Right lobe of liver (tissue), 6 donors: ENCODE data around the gene PEX16. TPM values are rescaled to one million over a fixed set of nuclear protein-coding genes. Genes with fewer than 3 reads are reported as not detected.

Experiments used
- ATAC-seq, 4 donors: fragments of 200-7000 bp; cut with Tn5 transposase; one replicate each; pipeline ENCODE4 v1.9.1; 2020; ENCODE audit warnings: mild to moderate bottlenecking in 4 of 4, moderate library complexity in 4 of 4
- DNase-seq, 3 donors: peaks; one replicate each; pipeline ENCODE4 v3.0.0-alpha.2; 2020
- H3K27ac ChIP-seq, 3 donors: fragments of 200-600 bp; one replicate each; pipeline ENCODE4 v1.8.0; 2022
- H3K27me3 ChIP-seq, 2 donors: fragments of 200-600 bp; one replicate each; pipeline ENCODE4 v1.8.0; 2022
- H3K36me3 ChIP-seq, 4 donors: fragments of 200-600 bp; sonication (generic) in 1 of 4; one replicate each; pipeline versions ENCODE4 v1.5.1 to v1.8.0; 2017 to 2022; ENCODE audit warnings: control low read depth in 1 of 4
- H3K4me1 ChIP-seq, 4 donors: fragments of 200-600 bp; sonication (generic) in 1 of 4; one replicate each; pipeline versions ENCODE4 v1.5.1 to v1.8.0; 2017 to 2022; ENCODE audit warnings: control low read depth in 1 of 4
- H3K4me3 ChIP-seq, 3 donors: fragments of 200-600 bp; one replicate each; pipeline ENCODE4 v1.8.0; 2022
- H3K9me3 ChIP-seq, 4 donors: fragments of 200-600 bp; sonication (generic) in 1 of 4; one replicate each; pipeline versions ENCODE4 v1.5.1 to v1.8.0; 2017 to 2022; ENCODE audit warnings: control low read depth in 1 of 4
- CTCF ChIP-seq, 4 donors: fragments of 200-600 bp in 3 of 4; fragments of 450-650 bp in 1 of 4; IDR thresholded peaks; one replicate each; pipeline versions ENCODE4 v1.5.1 to v1.8.0; 2016 to 2022; ENCODE audit warnings: antibody characterized with exemption in 4 of 4, mild to moderate bottlenecking in 2 of 4
- POLR2A ChIP-seq: fragments of 450-650 bp; IDR thresholded peaks from one replicate; pipeline ENCODE4 v1.6.1; 2017; ENCODE audit warnings: antibody characterized with exemption, mild to moderate bottlenecking
- WGBS: methylation state at CpG from one replicate; pipeline ENCODE4 v1.1.6; 2018; ENCODE audit warnings: low coverage, low lambda C conversion rate; ENCODE audit not compliant: insufficient coverage; ENCODE audit errors: missing lambda C conversion rate; 5-methylcytosine and 5-hydroxymethylcytosine counted together
- intact Hi-C, 2 donors: fragments of 100-400 bp; cut with DNase I; formaldehyde crosslinking; loops; one replicate each; pipeline versions ENCODE4 v1.11.2 to v1.14.1; 2022
- total RNA-seq, 6 experiments: library from RNA; depleted of rRNA in 2 of 6; stranded (reverse); fragments of >200 nt in 2 of 6; fragmentation: NEBNext Ultra II Directional in 3 of 6; extraction: Animal tissue kit (Norgen Biotek cat#: 25700) in 3 of 6; gene quantifications; one replicate each; pipeline versions ENCODE4 v1.1.0 to v1.2.4, GENCODE V29; 2016 to 2023
- donor health status: DM: no; HTN: yes; CAD: no.
- donor health status: DM: no; HTN: no; CAD: no.
- donor health status: DM: no; HTN: no; CAD: no.
- donor health status: DM: no; HTN: yes; CAD: no.
- donor health status: DM: no; HTN: yes; CAD: no.

Gene PEX16
- total RNA-seq, 6 experiments from 2014 or later: 17.9 to 36.7 (median 32.4) TPM

GRCh38 chr11:45880772-45881570 lies 36.7 kb downstream of the PEX16 start:
- intact Hi-C loops: no loop called here
- no peak for ATAC-seq
- whole genome bisulfite sequencing: 95% methylated on average over 3 of the region's 15 CpGs
- Histone ChIP-seq H3K27me3 (no peaks in the 10 kb centered on the region), H3K4me3 (no peak overlapping the region), H3K36me3 (peaks cover 0 to 58% (median 34%) of the 10 kb centered on the region in 4 donors), H3K27ac (no peak overlapping the region), H3K4me1 (peaks cover 0 to 3% (median 0%) of the 10 kb centered on the region in 4 donors), H3K9me3 (no peaks in the 10 kb centered on the region)
- DNase-seq: no peak
- TF ChIP-seq POLR2A: no peak
- TF ChIP-seq CTCF (IDR thresholded peaks at IDR 0.05): no peak

- no peak overlapping the region for H3K27ac ChIP-seq
- H3K9me3 ChIP-seq: no peaks in the 10 kb centered on the region
- no peak for DNase-seq
- ATAC-seq: no peak
- no peak for TF ChIP-seq POLR2A
- no peak for TF ChIP-seq CTCF (IDR thresholded peaks at IDR 0.05)
- H3K36me3 ChIP-seq: peaks cover 0 to 67% (median 38%) of the 10 kb centered on the region in 4 donors
- H3K4me3 ChIP-seq: no peak overlapping the region
- no peaks in the 10 kb centered on the region for H3K27me3 ChIP-seq
- WGBS: 80% methylated on average over 5 of the region's 7 CpGs
- intact Hi-C loops: no loop called here
- no peaks in the 10 kb centered on the region for H3K4me1 ChIP-seq
These were observed 37.6 kb downstream of the PEX16 start for GRCh38 chr11:45879803-45880686.

- Histone ChIP-seq H3K4me3 (no peak overlapping the region), H3K4me1 (no peaks in the 10 kb centered on the region), H3K27me3 (no peaks in the 10 kb centered on the region), H3K27ac (no peak overlapping the region), H3K36me3 (peaks cover 0 to 82% (median 49%) of the 10 kb centered on the region in 4 donors), H3K9me3 (no peaks in the 10 kb centered on the region)
- 88% methylated on average over 2 of the region's 3 CpGs for WGBS
- TF ChIP-seq CTCF (IDR thresholded peaks at IDR 0.05): no peak
- no peak for TF ChIP-seq POLR2A
- intact Hi-C loops: no loop called here
- DNase-seq (no peak), ATAC-seq (no peak)
These were observed 39.8 kb downstream of the PEX16 start for GRCh38 chr11:45877845-45878244.

- Histone ChIP-seq H3K4me1 (no peaks in the 10 kb centered on the region), H3K9me3 (no peaks in the 10 kb centered on the region), H3K27me3 (no peaks in the 10 kb centered on the region), H3K27ac (no peak overlapping the region), H3K36me3 (peaks cover 0 to 86% (median 52%) of the 10 kb centered on the region in 4 donors), H3K4me3 (no peak overlapping the region)
- ATAC-seq: no peak
- 95% methylated on average over 4 of the region's 8 CpGs for WGBS
- TF ChIP-seq CTCF (IDR thresholded peaks at IDR 0.05): no peak
- TF ChIP-seq POLR2A: no peak
- intact Hi-C loops: no loop called here
- DNase-seq: no peak
These were observed 40.5 kb downstream of the PEX16 start for GRCh38 chr11:45877221-45877620.
